Measurements from ENCODE around the gene SLC13A5. TPM values are rescaled to one million over a fixed set of nuclear protein-coding genes. Genes with fewer than 3 reads are reported as not detected.

SLC13A5 gene
- under 1 TPM in 1 of 3 donors, not detected in 2; 0.32 TPM for total RNA-seq

DNA sequence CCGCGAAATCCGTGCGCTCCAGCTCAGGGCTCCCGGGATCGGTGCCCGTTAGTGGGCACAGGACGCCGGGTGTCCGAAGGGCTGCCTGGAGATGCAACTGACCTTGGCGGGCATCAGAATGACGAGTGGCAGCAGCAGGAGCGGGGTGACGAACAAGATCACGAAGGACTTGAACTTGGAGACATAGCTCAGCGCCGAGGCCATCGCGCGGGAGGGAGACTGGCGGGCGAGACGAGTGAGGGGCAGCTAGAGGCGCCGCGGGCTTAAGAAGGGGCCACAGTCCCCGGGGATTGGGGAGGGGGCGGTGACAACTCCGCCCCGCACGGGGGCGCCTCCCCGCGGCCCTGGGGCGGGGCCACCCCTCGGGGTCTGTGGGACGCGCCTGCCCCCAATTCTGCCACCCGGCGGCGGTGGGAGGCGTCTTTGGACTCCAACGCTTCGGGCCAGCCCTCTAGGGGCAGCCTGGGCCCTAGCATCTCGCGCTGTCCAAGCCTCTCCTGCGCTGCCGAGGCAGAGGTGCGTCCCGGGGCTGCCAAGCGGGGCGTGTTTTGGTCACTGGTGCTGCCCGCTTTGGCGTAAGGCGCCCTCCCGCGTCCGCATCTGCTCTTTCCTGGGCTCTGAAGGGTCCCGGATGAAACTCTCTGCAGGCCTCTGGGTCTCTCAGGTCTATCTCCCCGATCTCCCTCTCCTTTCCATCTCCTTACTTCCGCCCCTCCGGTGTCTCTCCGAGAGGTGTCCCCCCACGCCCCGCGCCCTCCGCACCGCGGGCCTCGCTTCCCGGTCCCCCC, at the start of gene SLC13A5:
SLC13A5 (minus strand) TSS at position 240 of the 788 bp plus-strand sequence; CDS start at position 204, 36 bp downstream.
- Histone ChIP-seq H3K9me3 (peaks cover 0 to 8% of the 10 kb centered on the region in 2 donors), H3K4me3 (peak within 1 kb of the TSS; percentile 20 to 66 (median 41)), H3K27me3 (peaks cover 0 to 13% of the 10 kb centered on the region in 2 donors), H3K36me3 (no peaks in the 10 kb centered on the region), H3K27ac (peak within 1 kb of the TSS; percentile 70 to 78), H3K4me1 (peaks cover 8 to 11% of the 10 kb centered on the region in 2 donors)
- TF ChIP-seq, protein P1, sequence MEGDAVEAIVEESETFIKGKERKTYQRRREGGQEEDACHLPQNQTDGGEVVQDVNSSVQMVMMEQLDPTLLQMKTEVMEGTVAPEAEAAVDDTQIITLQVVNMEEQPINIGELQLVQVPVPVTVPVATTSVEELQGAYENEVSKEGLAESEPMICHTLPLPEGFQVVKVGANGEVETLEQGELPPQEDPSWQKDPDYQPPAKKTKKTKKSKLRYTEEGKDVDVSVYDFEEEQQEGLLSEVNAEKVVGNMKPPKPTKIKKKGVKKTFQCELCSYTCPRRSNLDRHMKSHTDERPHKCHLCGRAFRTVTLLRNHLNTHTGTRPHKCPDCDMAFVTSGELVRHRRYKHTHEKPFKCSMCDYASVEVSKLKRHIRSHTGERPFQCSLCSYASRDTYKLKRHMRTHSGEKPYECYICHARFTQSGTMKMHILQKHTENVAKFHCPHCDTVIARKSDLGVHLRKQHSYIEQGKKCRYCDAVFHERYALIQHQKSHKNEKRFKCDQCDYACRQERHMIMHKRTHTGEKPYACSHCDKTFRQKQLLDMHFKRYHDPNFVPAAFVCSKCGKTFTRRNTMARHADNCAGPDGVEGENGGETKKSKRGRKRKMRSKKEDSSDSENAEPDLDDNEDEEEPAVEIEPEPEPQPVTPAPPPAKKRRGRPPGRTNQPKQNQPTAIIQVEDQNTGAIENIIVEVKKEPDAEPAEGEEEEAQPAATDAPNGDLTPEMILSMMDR (IDR thresholded peaks at IDR 0.05), result peak in 1 of 3 donors; percentile 17
- no peak for TF ChIP-seq POLR2A (IDR thresholded peaks at IDR 0.05)
- no peak for DNase-seq (ENCODE audit: low spot score in 2 of 2)
- intact Hi-C loops (cut with DNase I; ENCODE audit: low total_unique reads), result no loop called here

DNA sequence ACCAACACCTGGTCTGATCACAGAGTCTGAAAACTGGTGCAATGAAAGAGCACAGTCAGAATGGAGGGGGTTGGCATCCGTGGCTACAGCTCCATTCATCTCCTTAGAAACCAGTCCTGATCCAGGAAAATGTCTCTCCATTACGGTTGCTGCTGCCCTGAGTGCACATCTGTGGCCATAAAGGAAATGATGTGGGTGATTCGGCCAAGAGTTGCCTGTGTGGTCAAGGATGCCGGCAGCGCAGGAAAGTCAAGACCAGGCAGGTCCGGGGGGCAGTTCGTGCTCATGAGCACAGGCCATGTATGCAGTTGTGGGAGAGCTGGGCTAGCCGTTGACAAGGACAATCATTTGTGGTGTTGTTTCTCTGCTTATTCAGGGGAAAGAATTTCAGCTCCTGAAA, 48.6 kb upstream of the SLC13A5 start:
- H3K27ac ChIP-seq, result no peak overlapping the region
- H3K9me3 ChIP-seq, result no peaks in the 10 kb centered on the region
- no peaks in the 10 kb centered on the region for H3K4me1 ChIP-seq
- peaks cover 3% of the 10 kb centered on the region for H3K36me3 ChIP-seq
- H3K27me3 ChIP-seq, result no peaks in the 10 kb centered on the region
- no peak for TF ChIP-seq POLR2A (IDR thresholded peaks at IDR 0.05)
- no peak for TF ChIP-seq POLR2AphosphoS5 (IDR thresholded peaks at IDR 0.05)
- TF ChIP-seq, protein P1 (IDR thresholded peaks at IDR 0.05), result no peak
- H3K4me3 ChIP-seq, result no peak overlapping the region
- intact Hi-C loops (cut with DNase I; ENCODE audit: low total_unique reads), result no loop called here
- no peak for DNase-seq (ENCODE audit: low spot score in 2 of 2)

DNA sequence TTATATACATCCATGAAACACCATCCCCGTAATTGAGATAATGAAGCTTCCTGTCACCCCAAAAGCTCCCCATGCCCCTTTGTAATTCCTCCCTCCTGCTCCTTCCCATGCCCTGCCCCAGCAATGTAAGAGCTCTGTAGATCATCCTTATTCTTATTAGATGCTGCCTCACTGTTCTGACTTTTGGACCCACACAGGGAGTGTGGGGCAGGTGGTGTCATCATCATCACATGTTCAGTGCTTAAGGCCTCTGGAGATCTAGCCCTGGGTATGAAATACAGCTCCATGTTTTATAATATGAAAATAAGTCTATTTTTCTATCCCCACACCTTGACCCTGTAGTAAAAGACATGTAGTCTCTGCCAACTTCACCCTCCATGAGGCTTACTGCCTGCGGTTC, 44.6 kb upstream of the SLC13A5 start:
- Histone ChIP-seq H3K4me1 (peaks cover 6 to 15% of the 10 kb centered on the region in 2 donors), H3K27ac (no peak overlapping the region), H3K9me3 (no peaks in the 10 kb centered on the region), H3K27me3 (no peaks in the 10 kb centered on the region), H3K36me3 (no peaks in the 10 kb centered on the region), H3K4me3 (no peak overlapping the region)
- intact Hi-C loops (cut with DNase I; ENCODE audit: low total_unique reads), result no loop called here
- DNase-seq (ENCODE audit: low spot score in 2 of 2), result no peak
- TF ChIP-seq, protein P1 (IDR thresholded peaks at IDR 0.05), result no peak
- TF ChIP-seq POLR2AphosphoS5 (IDR thresholded peaks at IDR 0.05) (no peak), POLR2A (IDR thresholded peaks at IDR 0.05) (no peak)

DNA sequence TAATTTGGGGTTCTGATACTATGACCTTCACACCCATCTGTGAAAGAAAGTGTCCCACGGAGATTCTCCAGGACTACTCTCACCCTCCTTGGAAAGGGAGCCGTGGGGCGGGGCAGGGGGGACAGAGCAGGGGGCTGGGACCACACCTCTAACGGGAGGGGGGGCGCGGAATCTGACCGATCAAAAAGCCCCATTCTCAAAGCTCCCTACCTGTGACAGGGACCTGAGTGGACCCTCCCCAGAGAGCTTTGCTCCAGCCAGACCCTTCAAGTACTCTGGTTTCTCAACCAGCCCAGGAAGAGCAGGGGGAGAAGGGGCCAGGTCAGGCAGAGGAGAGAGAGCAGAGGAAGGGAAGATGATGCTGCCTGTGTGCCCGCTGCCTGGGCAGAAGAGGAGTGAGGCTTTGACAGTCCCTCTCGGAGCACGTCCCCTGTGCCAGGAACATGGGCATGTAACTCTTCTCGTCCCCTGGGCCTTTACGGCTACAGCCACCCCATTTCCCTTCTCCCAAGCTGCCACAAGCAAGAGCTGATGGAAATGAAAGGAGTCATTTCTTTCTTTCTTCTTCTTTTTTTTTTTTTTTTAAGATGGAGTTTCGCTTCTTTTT, 43.4 kb upstream of the SLC13A5 start:
- H3K27ac ChIP-seq, result peak overlapping the region; percentile 87 to 97
- no peak for DNase-seq (ENCODE audit: low spot score in 2 of 2)

More for the DNA sequence above, 43.4 kb upstream of the SLC13A5 start:
- Histone ChIP-seq H3K9me3 (no peaks in the 10 kb centered on the region), H3K36me3 (no peaks in the 10 kb centered on the region), H3K4me3 (peak overlapping the region; percentile 55 to 79 (median 55)), H3K27me3 (no peaks in the 10 kb centered on the region), H3K4me1 (peaks cover 14 to 24% of the 10 kb centered on the region in 2 donors)
- TF ChIP-seq, protein P1 (IDR thresholded peaks at IDR 0.05), result no peak
- no peak for TF ChIP-seq POLR2A (IDR thresholded peaks at IDR 0.05)
- no peak for TF ChIP-seq POLR2AphosphoS5 (IDR thresholded peaks at IDR 0.05)
- intact Hi-C loops (cut with DNase I; ENCODE audit: low total_unique reads), result no loop called here
